ENCODE measurements around the gene PMPCA.

DNA sequence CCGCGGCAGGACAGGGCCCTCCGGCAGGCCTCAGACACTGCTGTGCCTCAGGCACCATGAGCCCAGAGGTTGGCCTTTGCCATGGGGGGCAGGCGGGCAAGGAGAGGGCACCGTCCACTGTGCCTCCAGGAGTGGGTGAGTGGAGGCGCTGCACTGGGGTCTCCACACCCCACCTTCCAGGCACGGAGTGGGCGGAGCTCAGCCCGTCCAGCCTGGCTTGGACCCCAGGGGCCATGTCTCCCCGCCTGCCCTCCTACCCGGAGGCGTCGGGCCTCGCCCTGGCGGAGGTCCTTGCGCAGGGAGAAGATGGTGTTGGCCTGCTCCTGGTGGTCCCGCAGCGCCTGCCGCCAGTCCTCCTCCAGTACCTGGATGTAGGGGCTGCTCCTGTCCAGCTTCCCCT, 40.4 kb upstream of the PMPCA start:
- TF ChIP-seq GATA3 (IDR thresholded peaks at IDR 0.05; ENCODE audit: low read depth, low read length) (no peak), GATA2 (IDR thresholded peaks at IDR 0.05; ENCODE audit: low read depth, low read length) (no peak)
